NCI-H2107 (cell line): ENCODE measurements around the gene CEBPG.

Experiments used
- DNase-seq: peaks from one replicate; lab custom pipeline; 2025; lab: John Stamatoyannopoulos, UW

Gene CEBPG

DNA sequence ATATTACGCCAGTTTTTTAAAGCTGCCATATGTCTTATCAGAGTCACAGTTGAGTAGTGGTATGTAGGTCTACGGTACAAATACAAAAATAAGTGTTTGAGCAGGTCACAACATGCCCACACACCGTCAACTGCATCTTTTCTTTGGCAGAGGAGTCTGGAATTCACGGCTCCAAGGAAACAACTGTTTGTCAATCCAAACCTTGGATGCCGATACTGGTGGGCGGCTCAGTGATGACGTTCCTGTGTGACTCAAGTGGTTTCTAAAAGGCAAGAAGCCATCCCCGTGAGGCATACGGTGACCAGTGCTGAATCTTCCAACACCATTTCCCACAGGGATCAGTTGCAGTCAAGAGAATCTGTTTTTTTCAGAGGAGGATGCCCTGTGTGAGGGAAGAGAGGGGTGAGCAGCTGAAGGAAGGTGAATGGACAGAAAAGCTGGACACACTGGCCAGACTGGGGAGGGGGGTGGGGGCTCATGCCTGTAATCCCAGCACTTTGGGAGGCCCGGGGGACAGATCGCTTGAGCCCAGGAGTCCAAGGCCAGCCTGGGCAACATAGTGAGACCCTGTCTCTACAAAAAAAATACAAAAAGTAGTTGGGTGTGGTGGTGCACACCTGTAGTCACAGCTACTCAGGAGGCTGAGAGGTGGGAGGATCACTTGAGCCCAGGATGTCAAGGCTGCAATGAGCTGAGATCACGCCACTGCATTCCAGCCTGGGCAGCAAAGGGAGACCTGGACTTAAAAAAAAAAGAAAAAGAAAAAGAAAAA, 22.8 kb upstream of the CEBPG start:
- no peak for DNase-seq

DNA sequence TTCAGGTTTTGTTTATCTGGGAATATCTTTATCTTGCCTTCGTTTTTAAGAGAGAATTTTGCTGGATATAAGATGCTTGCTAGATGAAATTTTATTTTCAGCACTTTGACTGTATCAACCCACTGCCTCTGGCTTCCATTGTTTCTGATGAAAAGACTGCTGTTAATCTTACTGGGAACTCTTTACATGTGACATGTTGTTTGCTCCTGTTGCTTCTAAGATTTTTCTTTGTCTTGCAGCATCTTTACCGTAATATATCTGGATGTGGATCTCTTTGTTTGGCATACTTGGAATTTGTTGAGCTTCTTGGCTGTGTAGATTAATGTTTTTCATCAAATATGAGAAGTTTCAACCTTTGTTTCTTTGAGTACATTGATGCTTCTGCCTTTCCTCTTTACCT, 18.0 kb upstream of the CEBPG start:
- no peak for DNase-seq

DNA sequence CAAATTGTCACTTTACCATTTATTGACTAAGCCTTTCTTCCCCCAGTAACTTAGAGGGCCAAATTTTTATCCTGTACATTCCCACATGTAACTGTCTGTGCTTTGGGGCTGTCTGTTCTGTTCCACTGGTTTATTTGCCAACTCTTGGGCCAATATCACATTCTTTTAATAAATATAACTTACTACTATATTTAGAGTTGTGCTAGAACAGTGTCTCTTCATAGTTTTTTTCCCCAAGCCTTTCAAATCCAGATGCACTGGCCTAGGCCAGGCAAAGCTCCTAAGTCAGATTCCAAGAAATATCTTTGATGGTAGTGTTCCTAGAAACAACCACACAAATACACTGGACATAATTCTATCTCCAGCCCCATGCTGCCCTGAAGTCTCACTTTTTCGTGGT, 16.0 kb upstream of the CEBPG start:
- no peak for DNase-seq

DNA sequence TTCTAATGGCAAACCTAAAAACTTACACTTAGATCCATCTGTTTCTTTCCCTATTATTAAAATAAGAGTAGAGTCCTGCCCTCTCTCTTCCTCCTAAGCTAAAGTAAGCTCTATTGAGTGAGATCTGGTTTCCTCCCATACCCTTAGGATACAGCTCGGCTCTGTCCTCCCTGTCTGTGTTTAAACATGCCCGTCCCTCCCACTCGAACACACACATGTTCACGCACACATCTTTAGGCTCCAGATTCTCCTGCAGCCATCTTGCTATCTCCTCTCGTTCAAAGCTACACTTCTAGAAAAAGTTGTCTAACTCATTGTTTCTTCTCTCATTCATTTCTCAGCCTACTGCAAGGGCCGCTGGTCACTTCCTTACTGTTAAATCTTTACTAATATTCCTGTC, 15.1 kb upstream of the CEBPG start:
- DNase-seq: no peak

DNA sequence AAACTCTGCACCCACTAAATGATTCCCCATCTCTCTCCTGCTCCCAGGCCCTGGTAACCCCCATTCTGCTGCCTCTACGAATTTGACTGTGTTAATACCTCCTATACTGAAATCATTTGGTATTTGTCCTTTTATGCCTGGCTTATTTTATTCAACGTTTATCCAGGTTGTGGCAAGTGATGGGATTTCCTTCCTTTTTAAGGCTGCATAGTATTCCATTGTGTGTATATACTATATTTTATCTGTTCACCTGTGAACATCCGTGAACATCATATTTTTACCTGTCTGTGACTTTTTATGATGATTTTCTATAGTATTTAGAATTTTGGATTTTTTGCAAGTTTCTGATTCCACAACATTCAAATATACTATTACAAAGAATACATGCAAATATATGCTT, 13.9 kb upstream of the CEBPG start:
- DNase-seq: no peak

DNA sequence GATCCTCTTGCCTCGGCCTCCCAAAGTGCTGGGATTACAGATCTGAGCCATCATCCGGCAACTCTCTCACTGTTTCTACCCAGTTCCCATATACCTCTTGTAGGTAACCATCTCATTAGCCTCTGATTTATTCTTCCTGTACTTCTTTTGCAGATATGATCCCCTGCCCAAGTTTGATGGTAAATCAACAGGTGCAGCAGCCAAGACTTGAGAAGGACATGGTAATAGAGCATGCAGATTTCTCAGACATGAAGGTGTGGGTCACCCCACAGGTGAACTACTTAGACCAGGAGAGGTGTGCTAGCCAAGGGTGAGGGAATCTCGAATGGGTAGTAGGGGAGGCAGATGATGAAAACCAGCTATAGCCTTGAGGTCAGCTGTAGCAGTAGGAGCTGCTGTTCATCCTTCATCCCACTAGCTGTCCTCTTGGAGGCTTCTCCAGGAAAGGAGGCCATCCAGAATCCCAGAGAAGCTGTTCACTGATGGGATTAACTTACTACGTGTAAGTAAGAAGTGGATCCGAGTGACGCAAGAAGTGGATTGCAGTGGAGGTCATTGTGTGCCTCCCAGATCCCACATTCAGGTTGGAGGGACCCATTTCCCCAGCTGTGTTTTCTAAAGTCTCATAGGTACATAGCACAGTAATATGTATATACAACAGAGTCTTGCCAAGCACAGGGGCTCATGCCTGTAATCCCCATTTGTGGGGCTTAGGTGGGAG, 10.8 kb upstream of the CEBPG start:
- no peak for DNase-seq

DNA sequence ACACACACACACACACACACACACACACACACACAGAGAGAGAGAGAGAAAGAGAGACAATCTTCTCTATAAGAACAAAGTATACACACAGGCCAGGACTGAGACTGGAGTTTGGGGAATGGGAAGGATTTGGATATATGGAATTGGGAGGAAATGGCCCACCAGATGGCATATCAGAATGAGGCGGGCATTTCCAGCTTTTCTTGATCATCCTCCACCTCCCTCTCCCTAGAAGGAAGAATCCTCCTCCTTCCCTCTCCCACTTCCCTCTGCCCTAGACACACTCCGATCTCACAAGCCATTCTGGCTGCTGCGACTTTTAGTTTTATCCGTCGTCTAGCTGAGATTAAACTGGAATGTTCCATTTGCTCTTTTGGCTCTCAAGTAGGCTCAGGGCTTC, 10.0 kb upstream of the CEBPG start:
- DNase-seq: no peak

DNA sequence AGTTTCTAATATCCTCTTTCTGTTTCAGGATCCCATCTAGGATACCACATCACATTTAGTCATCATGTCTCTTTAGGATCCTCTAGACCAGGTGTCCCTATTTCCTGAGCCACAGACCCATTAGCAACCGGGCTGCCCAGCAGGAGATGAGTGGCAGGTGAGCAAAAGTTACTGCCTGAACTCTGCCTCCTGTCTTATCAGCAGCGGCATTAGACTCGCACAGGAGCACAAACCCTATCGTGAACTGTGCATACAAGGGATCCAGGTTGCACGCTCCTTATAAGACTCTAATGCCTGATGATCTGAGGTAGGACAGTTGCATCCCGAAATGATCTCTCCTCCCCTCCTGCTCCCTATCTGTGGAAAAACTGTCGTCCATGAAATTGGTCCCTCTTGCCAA, 7.8 kb upstream of the CEBPG start:
- no peak for DNase-seq

DNA sequence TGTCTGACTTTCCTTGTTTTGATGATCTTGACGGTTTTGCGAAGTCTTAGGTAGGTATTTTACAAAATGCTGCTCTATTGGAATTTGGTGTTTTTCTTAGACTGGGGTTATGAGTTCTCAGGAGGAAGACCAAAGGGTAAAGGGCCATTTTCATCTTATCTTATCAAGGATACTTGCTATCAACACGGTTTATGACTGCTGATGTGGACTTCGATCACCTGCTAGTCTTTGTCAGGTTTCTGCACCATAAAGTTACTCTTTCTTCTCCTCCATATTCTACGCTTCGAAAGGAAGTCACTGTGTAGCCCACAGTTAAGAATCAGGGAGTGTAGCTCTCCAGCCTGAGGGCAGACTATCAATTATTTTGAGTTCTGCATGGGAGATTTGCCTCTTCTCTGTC, 7.4 kb upstream of the CEBPG start:
- DNase-seq: no peak

DNA sequence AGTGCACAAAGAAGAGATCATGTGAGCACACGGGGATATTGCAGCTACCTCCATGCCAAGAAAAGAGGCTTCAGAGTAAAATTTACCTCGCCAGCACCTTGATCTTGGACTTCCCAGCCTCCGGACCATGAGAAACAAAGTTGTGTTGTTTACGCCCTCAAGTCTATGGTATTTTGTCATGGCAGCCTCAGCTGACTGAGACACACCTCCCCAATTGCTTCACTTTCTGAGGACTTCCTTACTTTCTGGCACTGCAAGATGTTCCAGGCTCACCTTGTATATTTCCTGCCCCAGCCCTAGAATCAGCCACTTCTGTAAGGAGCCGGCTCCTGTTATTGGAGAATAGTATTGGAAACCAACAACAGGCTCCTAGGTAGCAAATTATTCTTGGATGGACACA, 6.6 kb upstream of the CEBPG start:
- no peak for DNase-seq

DNA sequence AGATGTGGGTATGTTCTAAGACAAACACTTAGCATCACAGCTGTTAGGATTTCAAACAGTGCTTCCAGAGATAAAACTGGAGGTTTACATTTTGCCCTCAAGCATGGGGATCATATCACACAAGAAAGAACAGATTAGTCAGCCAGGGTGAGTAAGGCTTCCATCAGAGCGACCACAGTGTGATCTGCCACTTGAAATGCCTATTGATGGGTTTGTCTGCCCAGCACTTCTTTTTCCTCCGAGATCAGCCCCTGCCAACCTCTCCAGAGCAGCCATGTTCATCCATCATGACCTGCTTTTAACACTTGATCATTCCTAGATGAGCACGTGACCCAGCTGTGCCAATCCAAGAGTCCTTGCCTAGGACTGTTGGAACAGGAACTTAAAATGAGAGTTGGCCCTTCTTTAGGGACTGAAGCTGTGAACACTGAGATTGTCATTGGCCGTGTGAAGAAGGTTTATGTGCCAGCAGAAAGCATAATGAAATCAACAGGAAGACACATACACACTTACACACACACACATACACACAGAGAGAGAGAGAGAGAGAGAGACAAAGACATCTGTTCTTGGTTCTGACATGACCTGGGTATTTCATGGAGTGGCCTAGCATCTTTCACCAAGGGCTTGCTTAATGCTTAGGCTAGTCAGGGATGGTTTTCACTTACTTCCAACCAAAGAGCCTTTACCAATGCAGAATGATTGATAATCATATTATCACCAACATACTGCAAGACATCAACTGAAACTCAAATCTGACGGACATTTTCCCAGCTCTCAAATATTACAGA, 5.2 kb upstream of the CEBPG start:
- no peak for DNase-seq

DNA sequence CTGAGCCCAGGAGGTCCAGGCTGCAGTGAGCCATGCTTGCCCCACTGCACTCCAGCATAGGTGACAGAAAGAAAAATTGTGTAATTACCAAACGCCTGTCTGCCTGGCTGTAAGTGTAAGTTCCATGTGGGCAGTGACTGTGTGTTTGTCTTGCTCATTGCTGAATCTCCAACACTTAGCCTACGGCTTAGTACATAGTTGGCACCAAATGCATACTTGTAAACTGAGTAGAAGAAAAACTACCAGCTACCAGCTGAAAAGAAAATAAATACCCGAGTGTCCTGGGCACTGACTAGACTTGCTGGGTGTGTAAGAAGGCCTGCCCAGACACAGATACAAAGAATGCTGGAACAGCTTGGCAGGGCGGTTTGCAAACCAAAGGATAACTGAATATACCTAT, 2.7 kb upstream of the CEBPG start:
- DNase-seq: no peak

DNA sequence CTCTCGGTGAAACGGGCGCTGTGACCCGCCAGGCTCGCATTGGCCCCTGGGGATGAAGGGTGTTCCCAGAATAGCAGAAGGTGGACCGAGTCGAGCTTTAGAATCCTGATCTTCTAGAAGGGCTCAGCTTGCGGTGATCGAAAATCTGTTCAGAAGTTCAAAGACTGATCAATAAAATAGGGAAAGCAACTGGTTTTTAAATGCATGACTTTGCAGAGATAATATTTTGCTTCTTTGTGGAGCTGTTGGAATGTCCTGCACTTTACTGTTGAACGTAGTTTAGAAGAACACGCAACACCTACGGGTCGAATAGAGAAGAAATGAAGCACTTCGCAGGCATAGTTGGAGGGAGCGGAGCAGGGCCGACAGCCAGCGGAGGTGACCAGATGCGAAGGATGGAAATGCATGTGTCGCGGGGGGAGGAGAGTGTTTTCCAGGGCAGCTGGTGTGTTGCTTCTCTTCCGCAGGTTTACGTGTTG, 766 bp downstream of the CEBPG start:
- DNase-seq: no peak

DNA sequence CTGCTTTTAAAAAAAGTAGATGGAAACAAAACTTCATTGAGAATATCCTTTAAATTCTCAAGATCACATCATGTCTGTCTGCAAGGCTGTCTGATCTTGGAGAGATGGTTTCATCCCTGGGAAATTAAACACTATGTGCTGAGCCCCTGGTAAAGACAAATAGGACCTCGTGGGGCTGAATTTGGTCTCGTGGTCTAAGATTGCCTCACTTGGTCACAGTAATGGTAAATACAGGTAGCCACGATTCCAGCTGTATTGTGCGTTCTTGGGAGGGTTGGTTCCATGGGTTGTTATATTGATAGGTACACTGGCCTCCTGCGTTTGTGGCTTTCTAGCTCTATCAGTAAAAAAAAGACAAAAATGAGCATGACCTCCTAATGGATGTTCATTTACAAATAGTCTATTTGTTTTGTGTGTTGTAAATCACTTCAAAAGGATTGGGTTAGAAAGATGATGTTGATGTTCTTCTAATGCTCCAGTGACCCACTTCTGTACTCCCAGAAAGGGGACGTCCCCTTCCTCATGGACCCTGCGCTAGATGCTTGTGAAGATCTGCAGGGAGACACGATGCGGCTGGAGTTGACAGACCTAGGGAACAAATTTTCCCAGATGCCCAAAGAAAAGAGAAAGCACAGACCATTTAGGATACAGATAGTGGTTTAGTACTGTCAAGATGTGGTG, 1.8 kb downstream of the CEBPG start:
- DNase-seq: no peak

DNA sequence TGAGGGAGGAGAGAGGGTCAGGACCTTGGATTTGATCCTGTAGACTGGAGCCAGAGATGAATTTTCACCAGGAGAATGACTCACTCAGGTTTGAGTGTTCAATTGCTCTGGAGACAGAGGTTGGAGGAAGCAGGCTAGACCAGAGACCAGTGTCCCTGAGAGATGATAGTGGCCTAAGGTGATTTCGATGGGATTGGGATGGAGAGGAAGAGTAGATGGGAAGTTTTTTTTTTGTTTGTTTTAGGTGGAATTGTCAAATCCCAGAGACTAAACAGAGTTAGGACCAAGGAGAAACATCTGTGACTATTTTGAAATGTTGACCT, 2.3 kb downstream of the CEBPG start:
- no peak for DNase-seq

DNA sequence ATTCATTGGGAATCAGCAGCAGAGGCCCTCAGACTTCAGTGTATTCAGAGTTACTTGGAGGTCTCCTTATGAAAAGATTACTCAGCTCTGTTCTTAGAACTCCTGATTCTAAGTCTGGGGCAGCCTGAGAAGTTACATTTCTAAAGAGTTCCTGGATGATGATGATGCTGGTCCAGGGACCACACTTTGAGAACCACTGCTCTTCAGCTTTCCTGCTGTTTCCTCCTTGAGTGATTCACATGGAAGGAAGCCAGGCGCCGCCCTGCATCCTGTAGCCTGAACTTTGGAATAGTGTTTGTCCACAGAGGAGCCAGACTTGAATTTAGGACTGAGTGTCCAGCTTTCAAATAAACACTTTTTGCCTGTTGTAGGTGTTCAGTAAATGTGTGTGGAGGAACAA, 2.9 kb downstream of the CEBPG start:
- DNase-seq: no peak

DNA sequence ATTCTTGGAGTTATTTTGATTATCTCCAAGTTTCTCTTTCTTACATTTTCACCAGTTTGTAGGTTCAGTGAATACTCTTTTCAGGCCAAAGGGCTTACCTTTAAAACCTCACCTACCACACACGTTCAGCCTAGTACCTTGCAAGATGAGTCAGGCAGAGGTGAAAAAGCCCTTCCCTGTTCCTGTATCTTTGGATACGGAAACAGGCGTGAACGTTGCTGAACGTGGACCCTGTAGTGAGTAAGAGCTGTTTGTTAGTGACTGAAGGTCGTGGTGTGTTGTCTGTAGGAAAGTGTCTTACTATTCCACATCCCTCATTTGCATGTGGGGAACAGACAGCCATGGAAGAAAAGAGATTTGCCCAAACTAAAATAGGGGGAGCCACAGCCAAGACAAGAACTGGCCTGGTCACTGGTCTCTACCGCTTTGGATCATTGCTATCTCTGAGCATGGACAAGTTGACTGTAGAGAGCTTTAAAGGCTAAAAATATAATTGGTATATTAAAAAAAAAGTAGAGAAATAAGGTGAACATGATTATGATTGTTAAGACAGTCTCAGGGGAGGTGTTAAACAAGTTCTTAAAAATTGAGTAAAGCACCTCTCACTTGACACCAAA, 3.5 kb downstream of the CEBPG start:
- no peak for DNase-seq

DNA sequence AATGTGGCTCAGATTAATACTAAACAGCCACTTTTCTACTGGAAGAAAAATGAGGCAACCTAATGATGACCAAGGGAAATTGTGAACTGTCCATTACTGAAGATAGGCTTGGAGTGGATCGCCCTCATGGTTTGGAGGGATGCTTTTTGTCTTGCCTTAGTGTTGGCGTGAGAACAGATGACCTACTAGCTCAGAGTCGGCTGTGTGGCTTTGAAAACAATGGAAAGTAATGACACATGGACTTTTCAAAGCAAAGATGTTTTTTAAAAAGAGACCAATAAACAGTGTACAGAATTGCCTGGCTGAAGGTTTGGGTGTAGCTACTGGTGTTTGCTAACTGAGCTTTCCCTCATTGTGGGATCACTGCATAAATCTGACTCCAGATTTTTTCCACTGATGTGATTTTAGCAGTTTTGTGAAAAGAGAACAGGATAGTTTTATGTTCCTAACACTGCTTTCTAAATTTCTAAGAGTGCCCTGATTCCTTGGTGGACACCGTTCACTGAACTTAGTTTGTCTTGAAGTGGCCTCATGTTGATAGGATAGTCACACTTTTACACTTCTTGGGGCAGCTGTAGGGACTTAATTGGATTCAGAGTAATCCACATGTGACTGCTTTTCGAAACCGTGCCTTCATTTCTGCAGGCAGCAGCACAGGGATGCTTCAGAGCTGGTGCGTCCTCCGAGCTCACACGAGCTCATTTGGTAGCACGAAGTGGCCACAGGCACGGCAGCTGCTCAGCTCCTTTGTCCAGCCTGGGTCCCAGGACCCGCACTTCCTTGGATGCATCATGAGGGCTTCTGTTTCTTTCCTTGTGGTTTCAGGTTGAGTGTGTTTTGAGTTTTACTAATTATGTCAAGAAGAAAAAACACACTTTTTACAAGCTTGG, 4.3 kb downstream of the CEBPG start:
- no peak for DNase-seq

DNA sequence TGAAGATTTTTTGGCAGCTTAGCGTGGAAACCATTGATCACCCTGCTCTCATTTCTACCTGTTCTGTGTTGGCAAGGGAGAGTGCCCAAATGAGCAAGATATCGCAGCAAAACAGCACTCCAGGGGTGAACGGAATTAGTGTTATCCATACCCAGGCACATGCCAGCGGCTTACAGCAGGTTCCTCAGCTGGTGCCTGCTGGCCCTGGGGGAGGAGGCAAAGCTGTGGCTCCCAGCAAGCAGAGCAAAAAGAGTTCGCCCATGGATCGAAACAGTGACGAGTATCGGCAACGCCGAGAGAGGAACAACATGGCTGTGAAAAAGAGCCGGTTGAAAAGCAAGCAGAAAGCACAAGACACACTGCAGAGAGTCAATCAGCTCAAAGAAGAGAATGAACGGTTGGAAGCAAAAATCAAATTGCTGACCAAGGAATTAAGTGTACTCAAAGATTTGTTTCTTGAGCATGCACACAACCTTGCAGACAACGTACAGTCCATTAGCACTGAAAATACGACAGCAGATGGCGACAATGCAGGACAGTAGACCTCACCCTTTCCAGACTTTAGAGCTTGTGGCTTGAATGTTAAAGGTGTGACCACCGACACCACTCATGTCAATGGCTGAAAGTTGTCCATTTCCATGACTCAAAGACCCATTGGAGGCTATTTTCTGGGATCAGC, 5.8 kb downstream of the CEBPG start:
- DNase-seq: no peak

DNA sequence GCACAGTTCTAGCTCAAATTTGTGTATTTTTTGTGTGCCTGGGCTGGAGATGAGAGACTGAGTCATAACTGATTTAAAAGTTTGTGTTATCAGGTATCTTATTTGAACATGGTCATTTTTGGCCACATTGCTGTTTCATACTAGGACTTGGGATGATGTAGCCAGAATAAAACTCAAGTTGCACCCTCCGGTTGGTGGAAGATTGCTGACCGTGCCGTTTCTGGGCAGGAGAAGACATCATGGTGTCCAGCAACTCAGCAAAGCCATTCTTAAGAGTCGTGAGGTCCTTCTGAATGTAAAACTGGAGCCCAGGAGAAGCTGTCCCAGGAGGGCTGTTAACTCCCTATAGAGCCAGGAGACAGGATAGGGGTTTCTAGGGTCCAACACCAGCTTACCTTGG, 7.6 kb downstream of the CEBPG start:
- no peak for DNase-seq
